ENCODE measurements around the gene LINGO3. TPM values are rescaled to one million over a fixed set of nuclear protein-coding genes. Genes with fewer than 3 reads are reported as not detected.

Gene LINGO3
- total and polyA plus RNA-seq, 2 experiments from 2014 or later = 0.23 to 2.1 TPM

DNA sequence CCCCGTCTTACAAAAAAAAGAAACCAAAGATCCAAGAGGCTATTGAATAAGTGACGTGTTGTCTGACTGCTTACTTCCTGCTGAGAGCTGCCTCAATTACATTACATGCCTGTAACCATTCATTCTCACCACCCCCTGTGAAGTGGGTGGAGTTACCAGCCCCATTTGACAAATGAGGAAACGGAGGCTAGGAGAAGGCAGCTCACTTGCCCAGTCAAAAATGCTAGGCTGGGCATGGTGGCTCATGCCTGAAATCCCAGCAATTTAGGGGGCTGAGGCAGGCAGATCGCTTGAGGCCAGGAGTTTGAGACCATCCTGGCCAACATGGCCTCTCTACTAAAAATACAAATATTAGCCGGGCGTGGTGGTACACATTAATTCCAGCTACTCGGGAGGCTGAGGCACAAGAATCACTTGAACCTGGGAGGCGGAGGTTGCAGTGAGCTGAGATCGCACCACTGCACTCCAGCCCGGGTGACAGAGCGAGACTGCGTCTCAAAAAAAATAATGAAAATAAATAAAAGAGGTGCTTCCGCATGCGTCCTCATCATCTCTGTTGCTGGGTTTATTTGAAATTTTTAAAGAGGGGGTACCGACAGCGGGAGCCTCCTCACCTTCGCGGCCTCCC, 19.9 kb upstream of the LINGO3 start:
- peak overlapping the region; percentile 74 for H3K27ac ChIP-seq
- H3K4me1 ChIP-seq (ENCODE audit: low read depth) = peaks cover 12% of the 10 kb centered on the region
- peak in 1 of 2 donors; percentile 85 for DNase-seq (ENCODE audit: low read depth in 1 of 2, low spot score in 1 of 2)
- TF ChIP-seq, protein P1, sequence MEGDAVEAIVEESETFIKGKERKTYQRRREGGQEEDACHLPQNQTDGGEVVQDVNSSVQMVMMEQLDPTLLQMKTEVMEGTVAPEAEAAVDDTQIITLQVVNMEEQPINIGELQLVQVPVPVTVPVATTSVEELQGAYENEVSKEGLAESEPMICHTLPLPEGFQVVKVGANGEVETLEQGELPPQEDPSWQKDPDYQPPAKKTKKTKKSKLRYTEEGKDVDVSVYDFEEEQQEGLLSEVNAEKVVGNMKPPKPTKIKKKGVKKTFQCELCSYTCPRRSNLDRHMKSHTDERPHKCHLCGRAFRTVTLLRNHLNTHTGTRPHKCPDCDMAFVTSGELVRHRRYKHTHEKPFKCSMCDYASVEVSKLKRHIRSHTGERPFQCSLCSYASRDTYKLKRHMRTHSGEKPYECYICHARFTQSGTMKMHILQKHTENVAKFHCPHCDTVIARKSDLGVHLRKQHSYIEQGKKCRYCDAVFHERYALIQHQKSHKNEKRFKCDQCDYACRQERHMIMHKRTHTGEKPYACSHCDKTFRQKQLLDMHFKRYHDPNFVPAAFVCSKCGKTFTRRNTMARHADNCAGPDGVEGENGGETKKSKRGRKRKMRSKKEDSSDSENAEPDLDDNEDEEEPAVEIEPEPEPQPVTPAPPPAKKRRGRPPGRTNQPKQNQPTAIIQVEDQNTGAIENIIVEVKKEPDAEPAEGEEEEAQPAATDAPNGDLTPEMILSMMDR (IDR thresholded peaks at IDR 0.05; ENCODE audit: low read depth, low read length) = no peak
- no peaks in the 10 kb centered on the region for H3K27me3 ChIP-seq
- peak overlapping the region; percentile 86 for H3K4me3 ChIP-seq
- peaks cover 5% of the 10 kb centered on the region for H3K36me3 ChIP-seq
- H3K9me3 ChIP-seq (ENCODE audit: low read depth) = no peaks in the 10 kb centered on the region

- Histone ChIP-seq H3K27me3 (no peaks in the 10 kb centered on the region), H3K4me1 (ENCODE audit: low read depth) (peaks cover 12% of the 10 kb centered on the region), H3K36me3 (peaks cover 5% of the 10 kb centered on the region), H3K4me3 (no peak overlapping the region), H3K27ac (no peak overlapping the region), H3K9me3 (ENCODE audit: low read depth) (no peaks in the 10 kb centered on the region)
- no peak for DNase-seq (ENCODE audit: low read depth in 1 of 2, low spot score in 1 of 2)
- TF ChIP-seq, protein P1 (IDR thresholded peaks at IDR 0.05; ENCODE audit: low read depth, low read length) = no peak
These were observed 18.9 kb upstream of the LINGO3 start for GRCh38 chr19:2326699-2327360.

DNA sequence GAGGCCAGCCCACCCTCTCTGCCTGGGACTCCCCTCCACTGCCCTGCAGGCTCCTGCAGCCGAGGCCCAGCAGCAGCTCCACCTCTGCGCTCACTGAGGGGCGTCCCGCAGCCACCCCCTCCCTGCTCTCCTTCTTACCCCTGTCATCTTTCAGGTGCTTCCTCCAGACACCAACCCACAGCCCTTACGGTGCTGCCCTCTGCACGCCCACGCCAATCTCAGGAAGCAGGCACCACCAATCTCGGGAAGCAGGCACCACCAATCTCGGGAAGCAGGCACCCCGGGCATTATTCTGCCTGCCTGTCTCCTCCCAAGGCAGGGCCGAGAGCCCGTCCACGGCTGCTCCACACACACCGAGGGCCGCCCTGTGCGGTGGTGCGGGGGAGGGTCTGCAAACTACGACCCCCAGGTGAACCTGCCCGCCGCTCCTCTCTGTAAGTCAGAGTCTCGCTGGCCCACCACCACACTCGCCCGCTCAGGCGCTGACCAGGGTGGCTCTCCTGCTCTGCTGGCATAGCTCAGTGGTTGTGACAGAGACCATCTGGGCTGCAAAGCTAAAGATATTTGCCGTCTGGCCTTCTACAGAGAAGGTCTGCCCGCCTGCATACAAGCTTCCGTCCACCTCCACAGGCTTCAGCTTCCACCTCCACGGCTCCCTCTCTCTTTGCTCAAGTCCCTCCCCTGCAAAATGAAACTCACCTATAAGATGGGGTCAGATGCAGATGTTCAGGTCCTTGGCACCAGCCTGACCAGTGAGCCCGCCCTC, 17.5 kb upstream of the LINGO3 start:
- Histone ChIP-seq H3K9me3 (ENCODE audit: low read depth) (no peaks in the 10 kb centered on the region), H3K4me1 (ENCODE audit: low read depth) (peaks cover 12% of the 10 kb centered on the region), H3K4me3 (no peak overlapping the region), H3K36me3 (peaks cover 5% of the 10 kb centered on the region), H3K27me3 (no peaks in the 10 kb centered on the region), H3K27ac (no peak overlapping the region)
- no peak for DNase-seq (ENCODE audit: low read depth in 1 of 2, low spot score in 1 of 2)
- TF ChIP-seq, protein P1 (IDR thresholded peaks at IDR 0.05; ENCODE audit: low read depth, low read length) = no peak

- Histone ChIP-seq H3K27me3 (no peaks in the 10 kb centered on the region), H3K4me3 (no peak overlapping the region), H3K36me3 (peaks cover 5% of the 10 kb centered on the region), H3K9me3 (ENCODE audit: low read depth) (no peaks in the 10 kb centered on the region), H3K4me1 (ENCODE audit: low read depth) (peaks cover 8% of the 10 kb centered on the region), H3K27ac (no peak overlapping the region)
- no peak for DNase-seq (ENCODE audit: low read depth in 1 of 2, low spot score in 1 of 2)
- TF ChIP-seq, protein P1 (IDR thresholded peaks at IDR 0.05; ENCODE audit: low read depth, low read length) = no peak
These were observed 16.4 kb upstream of the LINGO3 start for GRCh38 chr19:2324220-2324948.

GRCh38 chr19:2323707-2324106, 15.8 kb upstream of the LINGO3 start:
- Histone ChIP-seq H3K36me3 (peaks cover 5% of the 10 kb centered on the region), H3K27me3 (no peaks in the 10 kb centered on the region), H3K27ac (no peak overlapping the region), H3K4me1 (ENCODE audit: low read depth) (peaks cover 4% of the 10 kb centered on the region), H3K9me3 (ENCODE audit: low read depth) (no peaks in the 10 kb centered on the region), H3K4me3 (no peak overlapping the region)
- no peak for DNase-seq (ENCODE audit: low read depth in 1 of 2, low spot score in 1 of 2)
- TF ChIP-seq, protein P1 (IDR thresholded peaks at IDR 0.05; ENCODE audit: low read depth, low read length) = no peak
